HG03469 (cell line): Measurements from ENCODE around the gene THSD7A.

Experiments used
- ATAC-seq: cut with Tn5 transposase; IDR thresholded peaks from one replicate; pipeline ENCODE4 v1.9.1; 2021; ENCODE audit warnings: mild to moderate bottlenecking, moderate library complexity, moderate number of reproducible peaks; ENCODE audit not compliant: unreplicated experiment

The THSD7A gene

DNA sequence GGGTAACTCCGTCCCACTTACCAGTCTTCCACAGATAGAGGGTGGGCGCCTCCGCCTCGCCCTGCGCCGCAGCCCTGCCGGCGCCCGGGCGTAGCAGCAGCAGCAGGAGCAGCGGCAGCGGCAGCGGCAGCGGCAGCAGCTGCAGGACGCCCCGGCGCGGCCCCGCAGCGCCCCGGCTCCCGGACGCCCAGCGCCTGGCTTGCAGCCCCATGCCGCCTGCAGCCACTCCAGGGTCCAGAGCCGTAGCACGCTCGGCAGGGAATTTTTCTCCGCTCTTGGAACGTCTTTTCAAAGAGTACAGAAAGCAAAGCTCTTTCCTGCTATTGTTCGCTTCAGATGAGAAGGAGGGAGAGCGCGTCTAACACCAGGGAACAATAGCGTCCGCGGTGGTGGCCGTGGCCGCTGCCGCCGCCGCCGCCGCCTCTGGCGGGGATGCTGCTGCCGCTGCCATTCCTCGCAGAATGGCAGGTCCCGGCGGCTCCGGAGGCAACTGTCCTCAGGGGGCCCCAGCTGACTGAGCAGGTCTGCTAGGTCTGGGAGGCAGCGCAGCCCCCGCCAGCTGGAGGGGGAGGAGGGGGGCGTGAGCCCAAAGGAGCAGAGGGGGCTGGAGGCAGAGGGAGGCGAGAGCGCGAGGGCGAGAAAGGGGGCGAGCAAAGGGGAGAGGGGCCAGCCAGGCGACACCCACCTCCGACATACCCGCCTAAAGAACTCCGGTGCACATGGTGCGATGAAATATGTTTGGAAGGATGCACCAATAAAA, at the start of gene THSD7A:
Gene THSD7A (minus strand): TSS at position 463 of the 760 bp plus-strand sequence. CDS start 252 bp downstream, at position 211.
- peak; percentile 50 for ATAC-seq

DNA sequence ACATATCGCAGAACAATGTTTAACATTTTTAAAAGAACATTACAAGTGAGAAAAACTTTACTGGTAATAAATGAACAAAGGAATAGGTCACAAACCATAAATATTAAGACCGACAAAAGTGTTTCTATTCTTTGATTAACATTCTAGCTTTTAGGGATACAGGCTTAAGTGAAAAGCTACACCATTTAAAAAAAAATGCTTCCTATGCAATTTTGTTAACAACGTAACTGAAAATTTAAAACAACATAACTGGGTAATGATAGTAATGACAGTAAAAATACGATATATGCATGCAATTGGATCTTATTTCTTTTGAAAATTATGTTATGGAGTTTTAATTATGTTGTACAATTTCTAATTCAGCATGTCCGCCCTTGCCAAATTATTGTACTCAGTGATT, 49.7 kb upstream of the THSD7A start:
- no peak for ATAC-seq

GRCh38 chr7:11875635-11876034, 43.6 kb upstream of the THSD7A start:
- ATAC-seq = no peak

GRCh38 chr7:11865671-11866070, 33.7 kb upstream of the THSD7A start:
- ATAC-seq = no peak

- ATAC-seq = no peak
Measured at GRCh38 chr7:11858622-11859302, 26.8 kb upstream of the THSD7A start.

DNA sequence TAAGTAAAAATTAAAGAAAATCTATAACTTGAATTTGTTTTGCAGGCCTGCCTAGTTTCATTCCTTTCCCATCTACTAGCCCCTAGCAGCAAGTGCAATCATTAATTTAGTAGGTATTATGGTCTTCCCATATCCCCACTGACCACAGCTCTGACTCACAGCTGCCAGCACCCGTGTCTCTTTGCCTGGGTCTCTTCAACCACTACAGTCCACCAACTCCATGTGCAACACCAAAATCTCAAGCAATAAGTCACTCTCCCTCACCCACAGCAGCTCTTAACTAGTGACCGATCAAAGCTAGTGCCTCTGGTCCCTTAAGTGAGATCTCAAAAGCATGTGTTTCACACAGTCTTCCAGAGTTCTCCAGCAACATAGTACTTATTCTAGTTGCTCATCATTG, 26.0 kb upstream of the THSD7A start:
- ATAC-seq = no peak

GRCh38 chr7:11848251-11848650, 16.3 kb upstream of the THSD7A start:
- no peak for ATAC-seq

DNA sequence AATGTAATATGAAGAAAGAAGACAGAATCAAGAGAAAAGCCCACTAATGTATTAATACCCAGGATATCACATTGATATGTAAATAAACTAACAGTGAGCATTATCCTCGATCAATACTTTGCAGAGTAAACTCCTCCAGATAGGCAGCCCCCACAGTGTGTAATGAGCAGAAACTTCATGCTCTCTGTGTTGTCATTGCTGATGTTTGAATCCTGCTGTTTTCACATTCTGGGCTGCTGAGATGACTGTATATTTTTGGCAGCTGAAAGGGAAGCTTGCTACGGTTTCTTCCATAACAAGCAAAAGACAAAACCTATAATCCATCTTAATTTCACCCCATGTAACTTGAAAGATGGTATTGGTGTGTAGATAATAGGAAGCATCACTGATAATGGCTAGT, 15.3 kb upstream of the THSD7A start:
- ATAC-seq = no peak

- no peak for ATAC-seq
Measured at GRCh38 chr7:11846361-11846955, 14.5 kb upstream of the THSD7A start.

DNA sequence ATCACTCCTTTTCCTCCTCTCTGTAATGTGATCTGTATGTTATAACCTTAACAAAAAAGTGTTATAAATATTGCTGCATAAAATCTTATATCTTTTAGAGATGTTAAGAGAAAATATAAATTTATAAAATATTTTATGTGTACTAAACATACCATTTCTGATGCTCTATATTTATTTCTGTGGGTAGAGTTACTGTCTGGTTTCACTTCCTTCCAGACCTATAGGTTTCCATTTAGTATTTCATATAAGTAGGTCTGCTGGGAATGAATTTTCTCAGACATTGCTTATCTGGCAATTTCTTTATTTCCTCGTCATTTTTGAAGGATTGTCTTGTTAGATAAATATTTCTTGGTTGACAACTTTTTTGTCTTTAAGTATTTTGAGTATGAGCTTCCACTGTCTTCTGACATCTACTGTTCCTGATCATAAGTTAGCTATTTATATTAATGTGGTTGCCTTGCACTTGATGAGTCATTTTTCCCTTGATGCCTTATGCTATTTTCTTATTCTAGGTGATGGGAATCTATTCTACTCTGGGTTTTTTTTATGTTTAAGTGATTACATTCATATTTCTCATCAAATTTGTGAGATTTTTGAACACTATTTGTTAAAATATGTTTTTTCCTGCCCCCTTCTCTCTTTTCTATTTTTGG, 11.2 kb upstream of the THSD7A start:
- peak; percentile 68 for ATAC-seq

DNA sequence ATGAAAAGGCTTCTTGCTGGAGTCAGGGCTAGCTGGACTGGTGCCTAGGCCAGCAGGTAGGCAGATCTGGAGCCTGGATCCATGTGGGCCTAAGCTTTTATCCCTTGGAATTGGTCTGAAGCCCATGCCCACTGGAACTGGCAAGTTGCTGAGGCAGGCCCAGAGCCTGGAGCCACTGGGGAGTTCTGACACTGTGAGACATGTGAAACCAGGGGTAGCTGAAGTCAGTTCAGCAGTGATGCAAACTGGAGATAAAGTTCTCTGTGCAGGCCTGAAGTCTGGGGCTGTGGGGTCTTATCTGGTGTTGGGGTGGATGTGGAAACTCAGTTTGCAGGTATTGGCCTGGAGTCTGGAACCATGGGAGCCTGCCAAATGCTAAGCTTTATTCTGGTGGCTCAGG, 9.7 kb upstream of the THSD7A start:
- ATAC-seq = no peak

- no peak for ATAC-seq
Measured at GRCh38 chr7:11835260-11835659, 3.3 kb upstream of the THSD7A start.

DNA sequence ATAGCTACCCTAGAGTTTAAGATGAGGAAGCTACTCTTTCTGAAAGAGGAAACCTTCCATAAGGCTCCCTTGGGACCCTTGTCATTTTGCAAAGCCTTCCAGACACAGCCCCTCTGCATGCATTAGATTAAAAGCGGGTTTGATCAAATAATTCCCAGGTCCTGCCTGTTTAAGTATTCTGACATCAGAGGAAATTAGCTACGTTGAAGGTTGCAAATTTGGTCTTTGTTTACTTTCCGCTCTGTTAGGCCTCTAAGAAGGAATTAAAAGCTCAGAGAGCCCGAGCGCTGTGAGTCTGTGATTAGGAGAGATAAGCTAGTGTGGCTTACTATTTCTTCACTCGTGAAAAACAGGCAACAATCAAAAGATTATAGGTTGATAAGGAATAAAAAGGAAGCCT, 1.4 kb upstream of the THSD7A start:
- no peak for ATAC-seq

GRCh38 chr7:11831156-11831735, 752 bp downstream of the THSD7A start:
- ATAC-seq = no peak

DNA sequence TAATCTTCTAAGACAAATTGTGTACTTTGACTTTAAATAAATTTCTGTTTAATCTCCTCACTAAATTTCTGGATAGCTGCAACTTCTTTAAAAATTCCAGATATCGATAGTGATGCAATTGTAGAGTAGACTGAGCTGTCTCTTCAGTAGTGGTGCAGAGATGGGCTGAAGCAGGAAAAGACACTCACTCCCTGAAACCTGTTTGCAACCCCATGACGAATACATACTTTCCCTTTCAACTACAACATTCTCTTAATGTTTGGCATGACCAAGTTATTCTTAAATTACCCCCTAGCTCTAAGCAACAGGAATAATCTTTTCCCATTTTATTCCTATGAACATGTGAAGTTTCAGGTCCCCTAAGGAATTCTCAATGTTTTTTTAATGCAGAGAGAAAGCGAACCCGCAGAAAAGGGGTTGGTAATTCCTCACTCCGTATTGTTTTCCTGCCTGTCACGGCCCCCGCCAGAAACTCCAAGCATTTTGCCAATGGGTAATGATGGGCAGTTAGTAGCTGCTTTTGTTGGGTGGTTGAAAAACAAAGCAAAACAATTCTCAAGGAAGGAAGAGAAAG, 1.3 kb downstream of the THSD7A start:
- ATAC-seq = no peak

GRCh38 chr7:11829954-11830353, 2.0 kb downstream of the THSD7A start:
- no peak for ATAC-seq

DNA sequence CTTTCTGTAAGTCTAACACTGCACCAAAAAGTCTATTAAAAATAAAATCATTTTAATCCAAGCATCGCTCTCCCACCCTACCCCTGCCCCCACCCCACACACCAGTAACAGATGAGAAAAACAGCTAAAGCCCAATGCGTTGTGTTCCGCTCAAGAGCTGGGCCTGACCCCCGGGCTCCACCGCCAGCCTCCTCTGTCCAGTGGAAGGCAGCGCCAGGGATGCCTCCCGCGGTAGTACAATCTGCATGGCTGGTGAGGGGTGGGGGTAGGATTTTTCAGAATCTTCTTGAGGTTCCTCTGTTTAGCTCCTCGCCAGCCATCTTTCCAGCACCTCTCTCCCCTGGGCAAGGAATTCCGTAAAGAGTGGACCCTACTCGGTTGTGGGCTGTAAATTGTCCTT, 12.1 kb downstream of the THSD7A start:
- ATAC-seq = no peak

- no peak for ATAC-seq
Measured at GRCh38 chr7:11819271-11819670, 12.7 kb downstream of the THSD7A start.

DNA sequence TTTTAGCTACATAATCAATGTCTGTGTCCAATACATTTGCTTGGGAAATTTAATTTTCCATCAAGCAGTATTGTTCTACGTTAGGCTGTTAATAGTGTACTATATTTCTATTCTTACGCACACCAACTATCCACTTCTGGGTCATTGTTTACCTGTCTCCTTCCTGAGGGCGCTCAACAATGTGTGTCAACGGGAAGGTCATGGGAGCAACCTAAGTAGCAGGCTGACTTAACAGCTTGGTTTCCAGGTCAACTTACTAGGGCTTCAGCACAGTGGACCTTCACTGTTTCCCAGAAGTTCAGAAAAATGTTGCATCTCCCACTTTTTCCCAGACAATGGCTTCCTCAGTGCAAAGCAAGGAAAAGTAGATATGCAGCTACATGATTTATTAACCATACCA, 13.7 kb downstream of the THSD7A start:
- ATAC-seq = no peak

- no peak for ATAC-seq
Measured at GRCh38 chr7:11817111-11817740, 14.8 kb downstream of the THSD7A start.
